HG03159 (cell line): ENCODE results near the gene MAGEA3.
"Not testable (repeated sequence)": the region's sequence is repeated elsewhere in the genome, so short reads cannot be mapped to it uniquely, and the experiment has no call there.

Experiments used
- ATAC-seq: cut with Tn5 transposase; IDR thresholded peaks from one replicate; pipeline ENCODE4 v1.9.1; 2021; ENCODE audit warnings: mild to moderate bottlenecking, moderate library complexity; ENCODE audit not compliant: unreplicated experiment

Gene MAGEA3

GRCh38 chrX:152697952-152698931 is at the start of gene MAGEA3:
MAGEA3 (plus strand) TSS chrX:152698794; CDS start chrX:152700833, 2,039 bp downstream.
- not testable (repeated sequence) for ATAC-seq

GRCh38 chrX:152652060-152652459 is 46.5 kb upstream of the MAGEA3 start:
- ATAC-seq, result no peak

- no peak for ATAC-seq
Observed at GRCh38 chrX:152652467-152652866, 46.1 kb upstream of the MAGEA3 start.

- ATAC-seq, result no peak
Observed at GRCh38 chrX:152656087-152656486, 42.5 kb upstream of the MAGEA3 start.

- no peak for ATAC-seq
Observed at GRCh38 chrX:152656890-152657289, 41.7 kb upstream of the MAGEA3 start.

GRCh38 chrX:152658302-152658701 is 40.3 kb upstream of the MAGEA3 start:
- no peak for ATAC-seq

- ATAC-seq, result no peak
Observed at GRCh38 chrX:152663086-152663485, 35.5 kb upstream of the MAGEA3 start.

- ATAC-seq, result no peak
Observed at GRCh38 chrX:152674135-152674534, 24.5 kb upstream of the MAGEA3 start.

GRCh38 chrX:152674652-152675051 is 23.9 kb upstream of the MAGEA3 start:
- not testable (repeated sequence) for ATAC-seq

GRCh38 chrX:152681012-152681411 is 17.6 kb upstream of the MAGEA3 start:
- peak; percentile 96 for ATAC-seq

GRCh38 chrX:152700390-152700789 is 1.8 kb downstream of the MAGEA3 start:
- ATAC-seq, result not testable (repeated sequence)

GRCh38 chrX:152706500-152706899 is 7.9 kb downstream of the MAGEA3 start:
- ATAC-seq, result not testable (repeated sequence)

GRCh38 chrX:152709173-152709572 is 10.6 kb downstream of the MAGEA3 start, which contains the start of gene CSAG2:
CSAG2 (minus strand) TSS chrX:152709273; CDS start chrX:152709112, 161 bp downstream.
- not testable (repeated sequence) for ATAC-seq

GRCh38 chrX:152713195-152713594 is 14.6 kb downstream of the MAGEA3 start:
- ATAC-seq, result not testable (repeated sequence)

- not testable (repeated sequence) for ATAC-seq
Observed at GRCh38 chrX:152713815-152714787, 15.5 kb downstream of the MAGEA3 start, which contains the start of gene MAGEA2B. MAGEA2B (plus strand) TSS chrX:152714628; CDS start chrX:152717107, 2,479 bp downstream.

- ATAC-seq, result no peak
Observed at GRCh38 chrX:152725409-152725808, 26.8 kb downstream of the MAGEA3 start.

GRCh38 chrX:152733261-152733975 is 34.8 kb downstream of the MAGEA3 start, which contains the start of the genes CSAG1 and MAGEA12:
CSAG1 (minus strand) TSS chrX:152733721; CDS start chrX:152732460, 1,261 bp downstream.
MAGEA12 (plus strand) TSS chrX:152733757; CDS start chrX:152736162, 2,405 bp downstream.
- no peak for ATAC-seq

- ATAC-seq, result not testable (repeated sequence)
Observed at GRCh38 chrX:152734143-152734858, 35.7 kb downstream of the MAGEA3 start.

- ATAC-seq, result no peak
Observed at GRCh38 chrX:152735101-152735500, 36.5 kb downstream of the MAGEA3 start.
